Measurements from ENCODE around the gene ACTMAP.

GRCh38 chr19:40763526-40763925, 13.2 kb upstream of the ACTMAP start:
- TF ChIP-seq POLR2A (IDR thresholded peaks at IDR 0.05) (no peak), CTCF (IDR thresholded peaks at IDR 0.05) (no peak)

Data from adrenal gland (tissue), 5 donors.